Right atrium auricular region (tissue), 2 donors: Measurements from ENCODE around the gene ACOX2. TPM values are rescaled to one million over a fixed set of nuclear protein-coding genes. Genes with fewer than 3 reads are reported as not detected.

ENCODE experiments used
- DNase-seq: peaks from one replicate; pipeline ENCODE4 v3.0.0-alpha.2; 2019; ENCODE audit warnings: low spot score
- H3K27ac ChIP-seq, 2 donors: fragments of 200-600 bp; sonication (generic); 1 replicate in 1 of 2; 2 replicates in 1 of 2; pipeline ENCODE4 v1.5.1; 2016 to 2019
- H3K27me3 ChIP-seq, 2 donors: fragments of 200-600 bp; sonication (generic); one replicate each; pipeline versions ENCODE4 v1.5.1 to v1.6.0; 2017 to 2019
- H3K36me3 ChIP-seq: fragments of 200-600 bp; sonication (generic); one replicate; pipeline ENCODE4 v1.5.1; 2016
- H3K4me1 ChIP-seq, 2 donors: fragments of 200-600 bp; sonication (generic); one replicate each; pipeline versions ENCODE4 v1.5.1 to v1.6.0; 2017 to 2019
- H3K4me3 ChIP-seq, 2 donors: fragments of 200-600 bp; sonication (generic); 1 replicate in 1 of 2; 2 replicates in 1 of 2; pipeline ENCODE4 v1.5.1; 2017 to 2019; ENCODE audit warnings: mild to moderate bottlenecking in 1 of 2, moderate library complexity in 1 of 2
- H3K9me3 ChIP-seq, 2 donors: fragments of 200-600 bp; sonication (generic); one replicate each; pipeline ENCODE4 v1.5.1; 2019
- total RNA-seq, 2 donors: library from RNA; depleted of rRNA; stranded (reverse); fragments of >200 nt; gene quantifications; one replicate each; pipeline ENCODE4 v1.1.0, GENCODE V29; 2016
- TF ChIP-seq, protein P1 (sequence below), 2 donors: fragments of 200-600 bp; sonication (generic); IDR thresholded peaks; one replicate each; pipeline ENCODE4 v1.5.1; 2019; ENCODE audit warnings: antibody characterized with exemption in 2 of 2

Gene ACOX2
- total RNA-seq, 2 donors from 2014 or later: 11.5 to 30.2 TPM

DNA sequence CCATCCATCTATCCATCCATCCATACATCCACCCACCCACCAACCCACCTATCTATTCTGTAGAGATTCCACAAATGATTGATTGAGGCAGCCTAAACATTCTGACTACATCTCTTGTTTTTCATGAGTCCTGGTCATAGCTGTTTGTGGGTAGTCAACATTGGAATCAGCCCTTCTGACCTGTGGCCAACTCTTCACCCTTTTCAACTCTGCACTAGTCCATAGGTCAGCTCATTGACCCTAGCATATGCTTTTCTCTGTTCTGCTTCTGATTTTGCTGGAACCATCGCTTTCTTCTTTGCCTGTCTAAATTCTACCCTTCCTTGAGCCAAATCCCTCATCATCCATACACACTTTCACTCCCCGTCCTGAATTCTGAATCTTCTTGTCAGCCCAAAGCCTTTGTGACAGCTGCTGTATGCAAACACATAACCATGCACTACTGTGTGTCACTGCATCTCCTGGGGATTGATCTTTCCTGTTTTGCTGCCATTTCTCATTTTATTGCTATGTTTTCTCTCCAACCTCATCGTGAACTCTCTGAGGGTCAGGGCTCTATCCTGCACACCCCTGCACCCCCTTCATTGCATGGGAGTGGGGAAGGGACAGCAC is 61.9 kb downstream of the ACOX2 start:
- H3K27me3 ChIP-seq: no peaks in the 10 kb centered on the region
- TF ChIP-seq, protein P1, sequence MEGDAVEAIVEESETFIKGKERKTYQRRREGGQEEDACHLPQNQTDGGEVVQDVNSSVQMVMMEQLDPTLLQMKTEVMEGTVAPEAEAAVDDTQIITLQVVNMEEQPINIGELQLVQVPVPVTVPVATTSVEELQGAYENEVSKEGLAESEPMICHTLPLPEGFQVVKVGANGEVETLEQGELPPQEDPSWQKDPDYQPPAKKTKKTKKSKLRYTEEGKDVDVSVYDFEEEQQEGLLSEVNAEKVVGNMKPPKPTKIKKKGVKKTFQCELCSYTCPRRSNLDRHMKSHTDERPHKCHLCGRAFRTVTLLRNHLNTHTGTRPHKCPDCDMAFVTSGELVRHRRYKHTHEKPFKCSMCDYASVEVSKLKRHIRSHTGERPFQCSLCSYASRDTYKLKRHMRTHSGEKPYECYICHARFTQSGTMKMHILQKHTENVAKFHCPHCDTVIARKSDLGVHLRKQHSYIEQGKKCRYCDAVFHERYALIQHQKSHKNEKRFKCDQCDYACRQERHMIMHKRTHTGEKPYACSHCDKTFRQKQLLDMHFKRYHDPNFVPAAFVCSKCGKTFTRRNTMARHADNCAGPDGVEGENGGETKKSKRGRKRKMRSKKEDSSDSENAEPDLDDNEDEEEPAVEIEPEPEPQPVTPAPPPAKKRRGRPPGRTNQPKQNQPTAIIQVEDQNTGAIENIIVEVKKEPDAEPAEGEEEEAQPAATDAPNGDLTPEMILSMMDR (IDR thresholded peaks at IDR 0.05): no peak
- no peak for DNase-seq
- peaks cover 0 to 22% of the 10 kb centered on the region in 2 donors for H3K4me1 ChIP-seq
- H3K9me3 ChIP-seq: no peaks in the 10 kb centered on the region
- H3K27ac ChIP-seq: no peak overlapping the region
- no peak overlapping the region for H3K4me3 ChIP-seq
- no peaks in the 10 kb centered on the region for H3K36me3 ChIP-seq

DNA sequence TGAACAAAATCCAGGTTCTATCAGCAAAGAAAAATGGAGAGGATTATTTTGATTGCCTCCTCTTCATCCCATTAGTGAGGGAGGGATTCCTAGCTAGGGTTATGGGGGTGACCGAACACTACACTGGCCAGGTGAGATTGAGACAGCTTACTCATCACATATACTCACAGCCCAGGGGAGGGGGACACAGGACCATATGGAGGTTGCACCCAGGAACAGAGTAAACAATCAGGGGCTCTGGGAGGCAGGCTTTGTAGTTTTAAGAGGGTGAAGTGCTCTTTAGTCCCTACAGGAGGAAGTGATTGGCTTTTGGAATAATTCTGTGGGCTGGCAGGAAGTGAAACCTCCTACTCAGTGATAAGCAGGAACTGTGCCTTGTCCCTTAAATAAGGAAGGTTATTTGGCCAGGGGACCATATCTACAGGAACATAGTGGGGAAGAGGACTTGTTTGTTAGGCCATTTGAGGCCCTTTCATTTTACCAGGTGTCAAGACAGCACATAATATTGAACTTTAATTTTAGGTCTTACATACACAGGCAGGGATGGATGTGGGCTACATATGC is 62.6 kb downstream of the ACOX2 start:
- TF ChIP-seq, protein P1 (IDR thresholded peaks at IDR 0.05): no peak
- Histone ChIP-seq H3K27ac (no peak overlapping the region), H3K4me1 (peaks cover 0 to 22% of the 10 kb centered on the region in 2 donors), H3K36me3 (no peaks in the 10 kb centered on the region), H3K27me3 (no peaks in the 10 kb centered on the region), H3K4me3 (no peak overlapping the region), H3K9me3 (no peaks in the 10 kb centered on the region)
- DNase-seq: no peak

DNA sequence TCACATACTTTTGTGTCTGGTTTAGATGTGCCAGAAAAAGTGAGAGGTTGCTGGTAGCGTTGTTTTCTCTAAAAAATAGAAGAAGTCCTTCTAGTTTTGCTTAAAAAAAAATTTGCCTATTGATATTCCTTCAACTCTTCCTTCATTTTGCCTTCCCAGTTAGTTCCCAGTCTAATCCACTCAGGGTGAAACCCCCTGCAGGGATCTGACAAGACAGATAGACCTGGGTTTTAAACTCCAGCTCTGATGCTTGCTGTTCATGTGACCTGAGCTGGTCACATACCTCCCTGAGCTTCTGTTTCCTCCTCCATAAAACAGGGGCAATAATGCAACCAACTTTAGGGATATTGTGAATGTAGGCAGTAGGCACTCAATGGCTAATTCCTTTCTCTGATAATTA is 63.7 kb downstream of the ACOX2 start:
- TF ChIP-seq, protein P1 (IDR thresholded peaks at IDR 0.05): no peak
- H3K4me1 ChIP-seq: peaks cover 0 to 22% of the 10 kb centered on the region in 2 donors
- DNase-seq: no peak
- H3K36me3 ChIP-seq: no peaks in the 10 kb centered on the region
- no peak overlapping the region for H3K4me3 ChIP-seq
- H3K9me3 ChIP-seq: no peaks in the 10 kb centered on the region
- no peaks in the 10 kb centered on the region for H3K27me3 ChIP-seq
- H3K27ac ChIP-seq: no peak overlapping the region

DNA sequence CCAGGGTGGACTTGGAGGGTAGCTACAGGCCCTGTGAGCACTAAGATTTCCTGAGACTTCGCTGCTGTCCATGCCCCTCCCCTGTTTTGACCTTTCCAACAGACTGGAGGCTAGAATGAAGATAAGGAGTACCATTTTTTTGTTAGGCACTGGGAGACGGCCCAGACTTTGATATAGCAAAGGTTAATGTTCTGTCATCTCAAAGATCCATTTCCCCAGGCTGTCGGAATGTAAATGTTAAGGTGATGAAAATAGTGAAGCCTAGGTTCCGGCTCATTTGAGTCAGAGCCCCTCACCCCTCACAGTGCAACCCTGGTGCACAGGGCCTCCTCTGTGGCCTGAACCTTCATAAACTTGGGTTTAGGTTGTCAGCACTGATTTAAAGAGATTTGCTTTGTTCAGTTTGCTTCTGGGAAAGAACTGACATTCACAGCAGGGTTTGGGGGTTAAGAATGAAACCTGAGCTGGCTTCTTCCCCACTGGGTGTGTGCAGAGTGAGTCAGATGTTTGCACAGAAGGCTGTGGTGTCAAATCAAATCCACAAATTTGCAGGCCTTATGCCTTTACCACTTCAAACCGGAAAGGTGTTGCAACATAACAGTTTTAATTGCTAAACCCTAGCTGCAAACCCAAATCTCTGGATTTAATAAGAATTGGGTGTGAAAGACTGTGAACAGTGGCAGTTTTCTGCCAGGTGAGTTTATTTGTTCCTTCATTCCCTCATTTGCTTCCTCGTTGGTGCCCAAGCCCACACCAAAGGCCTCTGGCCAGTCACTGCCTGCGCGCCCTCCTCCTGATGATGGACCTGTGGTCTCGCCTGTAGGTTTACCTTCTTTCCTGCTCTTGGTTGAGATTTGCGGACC is 65.7 kb downstream of the ACOX2 start:
- no peak for DNase-seq
- peaks cover 0 to 22% of the 10 kb centered on the region in 2 donors for H3K4me1 ChIP-seq
- no peaks in the 10 kb centered on the region for H3K36me3 ChIP-seq
- no peaks in the 10 kb centered on the region for H3K27me3 ChIP-seq
- no peaks in the 10 kb centered on the region for H3K9me3 ChIP-seq
- peak overlapping the region; percentile 21 to 49 for H3K27ac ChIP-seq
- H3K4me3 ChIP-seq: no peak overlapping the region
- TF ChIP-seq, protein P1 (IDR thresholded peaks at IDR 0.05): no peak

DNA sequence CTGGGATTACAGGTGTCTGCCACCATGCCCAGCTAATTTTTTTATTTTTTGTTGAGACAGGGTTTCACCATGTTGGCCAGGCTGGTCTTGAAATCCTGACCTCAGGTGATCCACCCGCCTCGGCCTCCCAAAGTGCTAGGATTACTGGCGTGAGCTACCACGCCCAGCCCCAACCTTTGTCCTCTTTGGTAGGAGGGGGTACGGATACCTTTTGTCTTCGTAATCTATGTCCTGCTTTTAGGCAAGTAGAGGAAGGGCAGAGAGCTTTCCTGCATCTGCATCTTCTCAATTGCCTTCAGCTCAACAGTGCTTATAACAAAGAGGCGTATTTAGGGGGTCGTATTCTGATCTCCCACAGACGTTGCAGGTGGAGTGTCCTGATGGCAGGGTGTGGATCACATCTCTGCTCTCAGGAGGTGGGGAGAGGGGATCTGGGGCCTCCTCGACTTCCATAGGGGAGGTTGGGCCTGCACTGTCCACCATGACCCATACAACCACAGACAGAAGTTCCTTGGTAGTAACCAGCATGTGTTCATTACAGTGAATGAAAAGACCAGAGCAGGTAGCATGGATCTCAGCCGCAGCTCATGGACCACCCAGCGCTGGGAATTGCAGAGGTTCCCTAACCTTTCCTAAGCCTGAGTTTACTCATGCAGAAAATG is 66.5 kb downstream of the ACOX2 start:
- DNase-seq: no peak
- Histone ChIP-seq H3K9me3 (no peaks in the 10 kb centered on the region), H3K27me3 (no peaks in the 10 kb centered on the region), H3K4me1 (peaks cover 0 to 22% of the 10 kb centered on the region in 2 donors), H3K36me3 (no peaks in the 10 kb centered on the region), H3K27ac (no peak overlapping the region), H3K4me3 (no peak overlapping the region)
- TF ChIP-seq, protein P1 (IDR thresholded peaks at IDR 0.05): no peak
